Measurements from ENCODE around the gene AHCTF1.
A peak's percentile ranks its signal among the peaks of the same experiment; 100 is the strongest.
"Not testable (repeated sequence)": the region's sequence is repeated elsewhere in the genome, so short reads cannot be mapped to it uniquely, and the experiment has no call there.

AHCTF1 gene

GRCh38 chr1:246921481-246921880 is 10.3 kb downstream of the AHCTF1 start:
- no peak for DNase-seq (ENCODE audit: low read depth)
- H3K4me3 ChIP-seq (ENCODE audit: low read length): no peak overlapping the region
- no peak for TF ChIP-seq CTCF (conservative IDR thresholded peaks at IDR 0.05; ENCODE audit: low read depth, low read length)

GRCh38 chr1:246919902-246920301 is 11.8 kb downstream of the AHCTF1 start:
- no peak for TF ChIP-seq CTCF (conservative IDR thresholded peaks at IDR 0.05; ENCODE audit: low read depth, low read length)

GRCh38 chr1:246916026-246916923 is 15.5 kb downstream of the AHCTF1 start:
- DNase-seq (ENCODE audit: low read depth); H3K4me3 ChIP-seq (ENCODE audit: low read length): not testable (repeated sequence)

More at GRCh38 chr1:246919902-246920301, 11.8 kb downstream of the AHCTF1 start:
- no peak for DNase-seq (ENCODE audit: low read depth)
- H3K4me3 ChIP-seq (ENCODE audit: low read length): no peak overlapping the region

- peak; percentile 54 for TF ChIP-seq CTCF (conservative IDR thresholded peaks at IDR 0.05; ENCODE audit: low read depth, low read length)
- no peak for DNase-seq (ENCODE audit: low read depth)
- H3K4me3 ChIP-seq (ENCODE audit: low read length): no peak overlapping the region
These were observed 24.3 kb downstream of the AHCTF1 start for GRCh38 chr1:246907472-246907871.

GRCh38 chr1:246906833-246907232 is 24.9 kb downstream of the AHCTF1 start:
- DNase-seq (ENCODE audit: low read depth): no peak
- TF ChIP-seq CTCF (conservative IDR thresholded peaks at IDR 0.05; ENCODE audit: low read depth, low read length): no peak
- no peak overlapping the region for H3K4me3 ChIP-seq (ENCODE audit: low read length)

GRCh38 chr1:246901874-246902273 is 29.9 kb downstream of the AHCTF1 start:
- no peak for DNase-seq (ENCODE audit: low read depth)
- TF ChIP-seq CTCF (conservative IDR thresholded peaks at IDR 0.05; ENCODE audit: low read depth, low read length): no peak
- no peak overlapping the region for H3K4me3 ChIP-seq (ENCODE audit: low read length)

GRCh38 chr1:246897302-246897701 is 34.4 kb downstream of the AHCTF1 start:
- no peak for TF ChIP-seq CTCF (conservative IDR thresholded peaks at IDR 0.05; ENCODE audit: low read depth, low read length)
- H3K4me3 ChIP-seq (ENCODE audit: low read length): no peak overlapping the region

More at GRCh38 chr1:246897302-246897701, 34.4 kb downstream of the AHCTF1 start:
- no peak for DNase-seq (ENCODE audit: low read depth)
